ENCODE measurements around the gene GLIS2. TPM values are rescaled to one million over a fixed set of nuclear protein-coding genes. Genes with fewer than 3 reads are reported as not detected.
A peak's percentile ranks its signal among the peaks of the same experiment; 100 is the strongest.

GLIS2 gene
- total and polyA plus RNA-seq, 2 donors (not counting 1 experiment from before 2014, with no cell fraction given), result 4.0 to 6.0 TPM

- Histone ChIP-seq H3K27ac (ENCODE audit: insufficient read depth, low read length) (peak overlapping the region; percentile 66), H3K79me2 (ENCODE audit: control insufficient read depth, insufficient read depth, low read length) (peaks cover 80% of the 10 kb centered on the region), H3K9ac (ENCODE audit: insufficient read depth, low read length) (no peak overlapping the region), H3K36me3 (ENCODE audit: control insufficient read depth, insufficient read depth, low read length) (peaks cover 48% of the 10 kb centered on the region), H3K4me3 (replicated peaks in 1 of 4; ENCODE audit: control extremely low read depth in 1 of 4, insufficient read depth in 1 of 4, low read depth in 3 of 4, low read length in 4 of 4) (no peak overlapping the region), H3K9me3 (ENCODE audit: control insufficient read depth, insufficient read depth, low read depth, low read length) (no peaks in the 10 kb centered on the region), H3K4me2 (ENCODE audit: extremely low read depth, insufficient read depth, low read length) (no peak overlapping the region), H3K27me3 (ENCODE audit: control insufficient read depth, insufficient read depth, low read length) (no peaks in the 10 kb centered on the region), H4K20me1 (ENCODE audit: control insufficient read depth, extremely low read depth, insufficient read depth, low read length) (no peaks in the 10 kb centered on the region), H2AFZ (ENCODE audit: low read length) (no peak overlapping the region), H3K4me1 (ENCODE audit: control insufficient read depth, extremely low read depth, insufficient read depth, low read length) (peaks cover 52% of the 10 kb centered on the region)
- DNase-seq (ENCODE audit: low read depth in 2 of 2), result no peak
- TF ChIP-seq EZH2 (IDR thresholded peaks at IDR 0.05; ENCODE audit: low read length, missing control alignments) (no peak), CTCF (conservative IDR thresholded peaks at IDR 0.05 in 1 of 2, IDR thresholded peaks at IDR 0.05 in 1 of 2; ENCODE audit: low read depth in 1 of 2, low read length in 2 of 2) (no peak)
Measured at GRCh38 chr16:4378999-4379690, 63.3 kb downstream of the GLIS2 start.

DNA sequence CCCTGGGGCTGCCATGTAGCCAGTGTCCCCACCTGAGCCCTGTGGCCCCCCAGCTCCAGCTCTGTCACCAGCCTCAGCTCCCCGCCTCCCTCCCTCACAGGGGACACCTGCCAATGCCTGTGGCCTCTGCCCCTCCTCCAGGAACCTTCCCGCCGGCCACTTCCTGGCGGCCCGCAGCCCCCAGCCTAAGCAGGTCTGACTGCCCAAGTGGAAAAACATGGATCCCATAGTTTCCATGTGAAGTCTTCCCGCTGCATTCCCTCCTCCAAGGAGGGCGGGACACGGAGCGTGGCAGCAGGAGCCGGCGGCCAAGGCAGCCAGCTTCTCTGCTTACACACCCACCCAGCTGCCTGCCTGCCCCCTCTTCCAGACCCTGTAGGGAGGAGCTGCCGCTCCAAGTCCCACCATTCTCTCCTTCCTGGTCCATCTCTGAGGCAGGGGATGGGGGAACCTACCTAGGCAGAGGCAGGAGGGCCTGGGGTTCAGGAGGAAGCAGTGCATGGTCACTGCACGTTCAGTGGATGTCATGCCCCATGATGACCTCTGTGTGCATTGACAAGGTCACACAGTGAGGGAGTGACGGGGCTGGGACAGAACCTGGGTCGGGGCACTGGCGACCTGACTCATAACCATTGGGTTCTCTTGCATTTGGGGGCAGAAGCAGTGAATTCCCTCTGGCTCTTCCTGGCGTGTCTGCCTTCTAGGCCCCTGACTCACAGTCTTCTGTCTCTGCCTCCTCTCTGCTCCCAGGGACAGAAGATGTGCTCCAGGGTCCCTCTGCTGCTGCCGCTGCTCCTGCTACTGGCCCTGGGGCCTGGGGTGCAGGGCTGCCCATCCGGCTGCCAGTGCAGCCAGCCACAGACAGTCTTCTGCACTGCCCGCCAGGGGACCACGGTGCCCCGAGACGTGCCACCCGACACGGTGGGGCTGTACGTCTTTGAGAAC lies 64.5 kb downstream of the GLIS2 start:
- DNase-seq (ENCODE audit: low read depth in 2 of 2), result peak in 1 of 2 donors; percentile 61
- H2AFZ ChIP-seq (ENCODE audit: low read length), result no peak overlapping the region
- peaks cover 50% of the 10 kb centered on the region for H3K4me1 ChIP-seq (ENCODE audit: control insufficient read depth, extremely low read depth, insufficient read depth, low read length)
- H3K79me2 ChIP-seq (ENCODE audit: control insufficient read depth, insufficient read depth, low read length), result peaks cover 67% of the 10 kb centered on the region
- H3K27me3 ChIP-seq (ENCODE audit: control insufficient read depth, insufficient read depth, low read length), result no peaks in the 10 kb centered on the region
- H3K9ac ChIP-seq (ENCODE audit: insufficient read depth, low read length), result no peak overlapping the region
- peak overlapping the region; percentile 31 for H3K27ac ChIP-seq (ENCODE audit: insufficient read depth, low read length)
- no peaks in the 10 kb centered on the region for H3K9me3 ChIP-seq (ENCODE audit: control insufficient read depth, insufficient read depth, low read depth, low read length)
- no peak overlapping the region for H3K4me3 ChIP-seq (replicated peaks in 1 of 4; ENCODE audit: control extremely low read depth in 1 of 4, insufficient read depth in 1 of 4, low read depth in 3 of 4, low read length in 4 of 4)
- no peak overlapping the region for H3K4me2 ChIP-seq (ENCODE audit: extremely low read depth, insufficient read depth, low read length)
- H3K36me3 ChIP-seq (ENCODE audit: control insufficient read depth, insufficient read depth, low read length), result peaks cover 45% of the 10 kb centered on the region
- no peaks in the 10 kb centered on the region for H4K20me1 ChIP-seq (ENCODE audit: control insufficient read depth, extremely low read depth, insufficient read depth, low read length)
- TF ChIP-seq EZH2 (IDR thresholded peaks at IDR 0.05; ENCODE audit: low read length, missing control alignments), result no peak
- no peak for TF ChIP-seq CTCF (conservative IDR thresholded peaks at IDR 0.05 in 1 of 2, IDR thresholded peaks at IDR 0.05 in 1 of 2; ENCODE audit: low read depth in 1 of 2, low read length in 2 of 2)

Data from fibroblast of lung (primary cell).